HepG2 (cell line): ENCODE measurements around the gene CLCN1. TPM values are rescaled to one million over a fixed set of nuclear protein-coding genes. Genes with fewer than 3 reads are reported as not detected.

Experiments used
- CBX1 ChIP-seq: IDR thresholded peaks from one replicate; pipeline ENCODE4 v1.6.1; 2016; ENCODE audit warnings: antibody characterized with exemption, low read depth
- CEBPG ChIP-seq: IDR thresholded peaks from 2 replicates; pipeline ENCODE4 v1.6.1; 2016
- EZH2 ChIP-seq: conservative IDR thresholded peaks from 2 replicates; pipeline ENCODE4 v1.6.1; 2012; ENCODE audit warnings: mild to moderate bottlenecking, low read depth, low read length, moderate library complexity
- HNRNPL ChIP-seq: fragments of 200-400 bp; formaldehyde crosslinking; IDR thresholded peaks from 2 replicates; pipeline ENCODE4 v1.6.1; 2017; ENCODE audit warnings: mild to moderate bottlenecking, low read depth, low read length
- HOXA5 ChIP-seq: sonication (generic); formaldehyde crosslinking; IDR thresholded peaks from 2 replicates; pipeline ENCODE4 v1.4.0; 2020; ENCODE audit warnings: missing genetic modification reagents
- IRF2 ChIP-seq: IDR thresholded peaks from 2 replicates; pipeline ENCODE4 v1.6.1; 2018; ENCODE audit warnings: missing genetic modification reagents, missing compliant biosample characterization
- KLF9 ChIP-seq: IDR thresholded peaks from 2 replicates; pipeline ENCODE4 v1.6.1; 2016; ENCODE audit warnings: low read depth
- PAX8 ChIP-seq: sonication (generic); formaldehyde crosslinking; IDR thresholded peaks from 2 replicates; pipeline ENCODE4 v1.8.0; 2022; ENCODE audit warnings: mild to moderate bottlenecking, missing genetic modification reagents, borderline replicate concordance
- RBAK ChIP-seq: sonication (generic); formaldehyde crosslinking; IDR thresholded peaks from 2 replicates; pipeline ENCODE4 v1.5.1; 2020; ENCODE audit warnings: mild to moderate bottlenecking, missing genetic modification reagents
- REPIN1 ChIP-seq: sonication (generic); formaldehyde crosslinking; IDR thresholded peaks from 2 replicates; pipeline ENCODE4 v1.8.0; 2022; ENCODE audit warnings: missing genetic modification reagents, low read depth, mild to moderate bottlenecking, borderline replicate concordance
- SNRNP70 ChIP-seq: fragments of 200-400 bp; formaldehyde crosslinking; IDR thresholded peaks from 2 replicates; pipeline ENCODE4 v1.6.1; 2017; ENCODE audit warnings: mild to moderate bottlenecking, low read depth, low read length, moderate library complexity
- SP5 ChIP-seq: IDR thresholded peaks from 2 replicates; pipeline ENCODE4 v1.6.1; 2016; ENCODE audit warnings: low read depth, borderline replicate concordance
- YEATS4 ChIP-seq: sonication (generic); formaldehyde crosslinking; IDR thresholded peaks from 2 replicates; pipeline ENCODE4 v1.4.0; 2020; ENCODE audit warnings: missing genetic modification reagents, borderline replicate concordance
- ZBTB8A ChIP-seq: sonication (generic); formaldehyde crosslinking; IDR thresholded peaks from 2 replicates; pipeline ENCODE4 v1.4.0; 2020; ENCODE audit warnings: mild to moderate bottlenecking, low read depth, missing genetic modification reagents, borderline replicate concordance
- ZFAT ChIP-seq: sonication (generic); formaldehyde crosslinking; conservative IDR thresholded peaks from 2 replicates; pipeline ENCODE4 v1.8.1; 2023; ENCODE audit warnings: missing genetic modification reagents, inconsistent platforms
- ZNF101 ChIP-seq: sonication (generic); formaldehyde crosslinking; IDR thresholded peaks from 2 replicates; pipeline ENCODE4 v1.4.0; 2020; ENCODE audit warnings: mild to moderate bottlenecking, low read depth, missing genetic modification reagents, borderline replicate concordance
- ZNF205 ChIP-seq: IDR thresholded peaks from 2 replicates; pipeline ENCODE4 v1.6.1; 2018; ENCODE audit warnings: missing biosample characterization, missing genetic modification reagents
- ZNF224 ChIP-seq: sonication (generic); formaldehyde crosslinking; IDR thresholded peaks from 2 replicates; pipeline ENCODE4 v1.5.0; 2020; ENCODE audit warnings: mild to moderate bottlenecking, missing genetic modification reagents
- ZNF329 ChIP-seq: sonication (generic); formaldehyde crosslinking; IDR thresholded peaks from 2 replicates; pipeline ENCODE4 v1.9.0; 2021; ENCODE audit warnings: low read depth, mild to moderate bottlenecking, missing genetic modification reagents
- ZNF441 ChIP-seq: sonication (generic); formaldehyde crosslinking; IDR thresholded peaks from 2 replicates; pipeline ENCODE4 v1.7.0; 2021; ENCODE audit warnings: missing genetic modification reagents, borderline replicate concordance
- ZNF510 ChIP-seq: sonication (generic); formaldehyde crosslinking; IDR thresholded peaks from 2 replicates; pipeline ENCODE4 v1.4.0; 2020; ENCODE audit warnings: low read depth, mild to moderate bottlenecking, missing genetic modification reagents
- ZSCAN30 ChIP-seq: sonication (generic); formaldehyde crosslinking; IDR thresholded peaks from 2 replicates; pipeline ENCODE4 v1.5.0; 2020; ENCODE audit warnings: mild to moderate bottlenecking, missing genetic modification reagents
- ZZZ3 ChIP-seq: sonication (generic); formaldehyde crosslinking; IDR thresholded peaks from 2 replicates; pipeline ENCODE4 v1.4.0; 2020; ENCODE audit warnings: missing genetic modification reagents, mild to moderate bottlenecking, borderline replicate concordance
- polyA plus RNA-seq, 8 experiments: library from polyadenylated mRNA; depleted of rRNA in 3 of 8; stranded (reverse) in 7 of 8; unstranded in 1 of 8; fragments of >200 nt; fragmentation: Illumina TruSeq in 4 of 8; extraction: Trizol in 4 of 8; gene quantifications; 2 replicates each; pipeline versions ENCODE4 v1.2.1 to v1.2.3, GENCODE V29; 2011 to 2016; ENCODE audit warnings: low read depth in 4 of 8, missing spikeins in 1 of 8, mixed read lengths in 1 of 8; ENCODE audit not compliant: insufficient read depth in 1 of 8
- total RNA-seq, 5 experiments: library from RNA; depleted of rRNA; stranded (reverse); fragments of >200 nt; fragmentation: Illumina TruSeq; extraction: Trizol; gene quantifications; 2 replicates each; pipeline ENCODE4 v1.2.3, GENCODE V29; 2016; ENCODE audit warnings: low read depth in 1 of 5
- TF ChIP-seq, protein P1 (sequence below): sonication (generic); formaldehyde crosslinking; IDR thresholded peaks from 2 replicates; pipeline ENCODE4 v1.9.0; 2021; ENCODE audit warnings: missing genetic modification reagents, borderline replicate concordance
- TF ChIP-seq, protein P2 (sequence below): sonication (generic); formaldehyde crosslinking; IDR thresholded peaks from 2 replicates; pipeline ENCODE4 v1.5.0; 2020; ENCODE audit warnings: mild to moderate bottlenecking, missing genetic modification reagents

Gene CLCN1
- total and polyA plus RNA-seq, 2 of the 13 experiments (the other 11 are each of a cell fraction or from before 2014, with no cell fraction given) = 0.01 TPM; not detected in 1

GRCh38 chr7:143287935-143288826 lies 27.7 kb upstream of the CLCN1 start, which contains the start of gene CASP2 (continued):
- TF ChIP-seq, protein P1, sequence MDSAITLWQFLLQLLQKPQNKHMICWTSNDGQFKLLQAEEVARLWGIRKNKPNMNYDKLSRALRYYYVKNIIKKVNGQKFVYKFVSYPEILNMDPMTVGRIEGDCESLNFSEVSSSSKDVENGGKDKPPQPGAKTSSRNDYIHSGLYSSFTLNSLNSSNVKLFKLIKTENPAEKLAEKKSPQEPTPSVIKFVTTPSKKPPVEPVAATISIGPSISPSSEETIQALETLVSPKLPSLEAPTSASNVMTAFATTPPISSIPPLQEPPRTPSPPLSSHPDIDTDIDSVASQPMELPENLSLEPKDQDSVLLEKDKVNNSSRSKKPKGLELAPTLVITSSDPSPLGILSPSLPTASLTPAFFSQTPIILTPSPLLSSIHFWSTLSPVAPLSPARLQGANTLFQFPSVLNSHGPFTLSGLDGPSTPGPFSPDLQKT = no peak
- TF ChIP-seq ZBTB8A (no peak), ZZZ3 (CRISPR knock-in tag) (no peak), HNRNPL (no peak), SNRNP70 (no peak), EZH2 (no peak), IRF2 (CRISPR knock-in tag) (peak; percentile 51; the same call in 1 of the 2 replicates), RBAK (no peak), ZNF224 (CRISPR knock-in tag) (0 out of 2 replicates have a peak, but pooled peaks have one; percentile 66), SP5 (CRISPR knock-in tag) (no peak), KLF9 (no peak), ZNF510 (CRISPR knock-in tag) (no peak; the same call in 1 of the 2 replicates), CEBPG (no peak), ZFAT (CRISPR knock-in tag) (no peak), ZNF101 (CRISPR knock-in tag) (no peak), ZNF441 (CRISPR knock-in tag) (0 out of 2 replicates have a peak, but pooled peaks have one; percentile 29), ZNF205 (no peak; the same call in 1 of the 2 replicates), CBX1 (no peak), YEATS4 (CRISPR knock-in tag) (peak; percentile 67; the same call in 1 of the 2 replicates), REPIN1 (CRISPR knock-in tag) (0 out of 2 replicates have a peak, but pooled peaks have one; percentile 25), HOXA5 (CRISPR knock-in tag) (peak; percentile 50; the same call in 1 of the 2 replicates), ZNF329 (0 out of 2 replicates have a peak, but pooled peaks have one; percentile 45), PAX8 (CRISPR knock-in tag) (no peak), ZSCAN30 (0 out of 2 replicates have a peak, but pooled peaks have one; percentile 50)
- TF ChIP-seq, protein P2, sequence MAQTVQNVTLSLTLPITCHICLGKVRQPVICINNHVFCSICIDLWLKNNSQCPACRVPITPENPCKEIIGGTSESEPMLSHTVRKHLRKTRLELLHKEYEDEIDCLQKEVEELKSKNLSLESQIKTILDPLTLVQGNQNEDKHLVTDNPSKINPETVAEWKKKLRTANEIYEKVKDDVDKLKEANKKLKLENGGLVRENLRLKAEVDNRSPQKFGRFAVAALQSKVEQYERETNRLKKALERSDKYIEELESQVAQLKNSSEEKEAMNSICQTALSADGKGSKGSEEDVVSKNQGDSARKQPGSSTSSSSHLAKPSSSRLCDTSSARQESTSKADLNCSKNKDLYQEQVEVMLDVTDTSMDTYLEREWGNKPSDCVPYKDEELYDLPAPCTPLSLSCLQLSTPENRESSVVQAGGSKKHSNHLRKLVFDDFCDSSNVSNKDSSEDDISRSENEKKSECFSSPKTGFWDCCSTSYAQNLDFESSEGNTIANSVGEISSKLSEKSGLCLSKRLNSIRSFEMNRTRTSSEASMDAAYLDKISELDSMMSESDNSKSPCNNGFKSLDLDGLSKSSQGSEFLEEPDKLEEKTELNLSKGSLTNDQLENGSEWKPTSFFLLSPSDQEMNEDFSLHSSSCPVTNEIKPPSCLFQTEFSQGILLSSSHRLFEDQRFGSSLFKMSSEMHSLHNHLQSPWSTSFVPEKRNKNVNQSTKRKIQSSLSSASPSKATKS (CRISPR knock-in tag) = 0 out of 2 replicates have a peak, but pooled peaks have one; percentile 23
